Left lung (tissue), 10 donors: Measurements from ENCODE around the gene XKR7. TPM values are rescaled to one million over a fixed set of nuclear protein-coding genes. Genes with fewer than 3 reads are reported as not detected.

Experiments used
- ATAC-seq: fragments of 200-7000 bp; cut with Tn5 transposase; one replicate; pipeline ENCODE4 v1.9.1; 2020; ENCODE audit warnings: moderate library complexity
- DNase-seq, 4 donors: peaks; one replicate each; pipeline ENCODE4 v3.0.0-alpha.2; 2013 to 2020
- H3K27ac ChIP-seq, 2 donors: fragments of 200-600 bp; sonication (generic) in 1 of 2; one replicate each; pipeline versions ENCODE4 v1.5.0 to v1.8.0; 2020 to 2021
- H3K27me3 ChIP-seq, 2 donors: fragments of 200-600 bp; sonication (generic) in 1 of 2; one replicate each; pipeline versions ENCODE4 v1.5.0 to v1.8.0; 2020 to 2021
- H3K36me3 ChIP-seq, 2 donors: fragments of 200-600 bp; sonication (generic) in 1 of 2; one replicate each; pipeline versions ENCODE4 v1.5.0 to v1.8.0; 2020 to 2021
- H3K4me1 ChIP-seq, 2 donors: fragments of 200-600 bp; one replicate each; pipeline ENCODE4 v1.8.0; 2021
- H3K4me3 ChIP-seq, 2 donors: fragments of 200-600 bp; sonication (generic) in 1 of 2; one replicate each; pipeline versions ENCODE4 v1.5.0 to v1.8.0; 2020 to 2021; ENCODE audit warnings: mild to moderate bottlenecking in 1 of 2
- H3K9me3 ChIP-seq, 2 donors: fragments of 200-600 bp; sonication (generic) in 1 of 2; one replicate each; pipeline versions ENCODE4 v1.5.0 to v1.8.0; 2020 to 2021
- CTCF ChIP-seq, 2 donors: fragments of 200-600 bp; sonication (generic) in 1 of 2; IDR thresholded peaks; one replicate each; pipeline versions ENCODE4 v1.5.0 to v1.8.0; 2021; ENCODE audit warnings: antibody characterized with exemption in 2 of 2
- intact Hi-C, 2 donors: fragments of 100-400 bp; cut with DNase I; formaldehyde crosslinking; loops; one replicate each; pipeline versions ENCODE4 v1.11.2 to v1.14.2; 2022
- polyA plus RNA-seq, 6 donors: library from polyadenylated mRNA; unstranded; fragments of 120-200 nt; gene quantifications; one replicate each; pipeline ENCODE4 v1.2.1, GENCODE V29; 2013; ENCODE audit not compliant: insufficient read length in 6 of 6
- total RNA-seq, 2 donors: library from RNA; stranded (reverse); fragmentation: NEBNext Ultra II Directional; extraction: Animal tissue kit (Norgen Biotek cat#: 25700); gene quantifications; one replicate each; pipeline ENCODE4 v1.2.1, GENCODE V29; 2021
- donor health status: DM: no; HTN: yes; CAD: no.
- donor health status: DM: no; HTN: no; CAD: no.

XKR7 gene
- total and polyA plus RNA-seq, 8 donors = 0.05 to 0.19 (median 0.07) TPM; not detected in 1

DNA sequence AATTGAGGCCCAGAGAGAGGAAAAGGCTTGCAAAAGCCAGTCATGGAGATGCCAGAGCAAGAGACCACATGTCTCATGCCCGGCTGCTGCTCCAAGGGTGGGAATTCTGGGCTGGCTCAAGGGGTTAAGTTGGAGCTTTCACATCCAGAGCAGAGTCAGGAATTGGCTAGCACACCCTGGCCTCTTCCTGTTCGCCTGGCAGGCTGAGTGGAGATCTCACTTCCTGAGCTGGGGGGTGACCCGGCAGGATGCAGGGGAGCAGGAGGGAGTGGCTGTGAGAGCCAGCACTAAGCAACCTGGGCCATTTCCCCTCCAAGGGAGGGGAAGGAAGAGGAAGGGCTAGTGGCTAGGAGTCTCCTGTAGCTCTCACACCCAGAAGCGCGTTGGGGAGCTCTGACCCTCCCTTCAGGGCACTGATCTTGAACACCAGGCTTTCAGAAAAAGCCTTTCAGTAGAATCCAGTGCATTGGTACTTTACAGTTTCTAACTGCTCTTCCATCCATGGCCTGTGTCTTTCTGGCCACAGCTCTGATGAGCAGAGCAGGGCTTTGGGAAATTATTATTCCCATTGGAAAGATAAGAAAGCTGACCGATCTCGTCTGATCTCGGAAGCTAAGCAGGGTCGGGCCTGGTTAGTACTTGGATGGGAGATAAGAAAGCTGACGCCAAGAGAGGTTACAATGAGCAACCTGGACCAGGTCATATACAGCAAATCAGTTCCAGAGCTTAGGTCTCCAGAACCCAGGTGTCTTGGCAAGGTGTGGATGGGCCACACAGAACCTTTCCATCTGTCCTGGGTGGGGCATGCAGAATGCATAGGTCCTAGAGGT is 40.1 kb downstream of the XKR7 start:
- no peak overlapping the region for H3K4me3 ChIP-seq
- peak; percentile 66 for ATAC-seq
- H3K36me3 ChIP-seq = no peaks in the 10 kb centered on the region
- intact Hi-C loops = no loop called here
- H3K4me1 ChIP-seq = peaks cover 0 to 12% of the 10 kb centered on the region in 2 donors
- peaks cover 0 to 25% of the 10 kb centered on the region in 2 donors for H3K27me3 ChIP-seq
- peak overlapping the region in 1 of 2 donors; percentile 75 for H3K27ac ChIP-seq
- H3K9me3 ChIP-seq = no peaks in the 10 kb centered on the region
- no peak for TF ChIP-seq CTCF (IDR thresholded peaks at IDR 0.05)
- peak in 1 of 4 donors; percentile 53 for DNase-seq

DNA sequence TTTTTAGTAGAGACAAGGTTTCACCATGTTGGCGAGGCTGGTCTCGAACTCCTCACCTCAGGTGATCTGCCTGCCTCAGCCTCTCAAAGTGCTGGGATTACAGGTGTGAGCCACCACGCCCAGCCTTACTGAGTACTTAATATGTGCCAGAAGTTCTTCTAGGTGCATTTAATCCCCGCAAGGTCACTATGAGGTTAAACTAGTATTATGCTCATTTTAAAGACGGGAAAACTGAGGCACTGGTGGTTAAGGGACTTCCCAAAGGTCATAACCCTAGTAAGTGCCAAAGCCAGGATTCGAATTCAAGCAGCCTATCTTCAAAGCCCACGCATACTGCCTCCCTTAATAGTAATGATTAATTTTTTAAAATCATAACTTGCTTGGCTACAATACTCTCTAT is 41.6 kb downstream of the XKR7 start:
- peaks cover 0 to 12% of the 10 kb centered on the region in 2 donors for H3K4me1 ChIP-seq
- ATAC-seq = no peak
- no peaks in the 10 kb centered on the region for H3K9me3 ChIP-seq
- intact Hi-C loops = no loop called here
- H3K27ac ChIP-seq = peak overlapping the region; percentile 17 to 75
- peaks cover 0 to 31% of the 10 kb centered on the region in 2 donors for H3K27me3 ChIP-seq
- no peak overlapping the region for H3K4me3 ChIP-seq
- DNase-seq = no peak
- no peak for TF ChIP-seq CTCF (IDR thresholded peaks at IDR 0.05)
- H3K36me3 ChIP-seq = no peaks in the 10 kb centered on the region

- peak within 1 kb of the TSS; percentile 17 to 75 for H3K27ac ChIP-seq
- TF ChIP-seq CTCF (IDR thresholded peaks at IDR 0.05) = no peak
- H3K27me3 ChIP-seq = peaks cover 0 to 37% of the 10 kb centered on the region in 2 donors
- H3K9me3 ChIP-seq = no peaks in the 10 kb centered on the region
- peaks cover 0 to 12% of the 10 kb centered on the region in 2 donors for H3K4me1 ChIP-seq
- H3K4me3 ChIP-seq = peak within 1 kb of the TSS in 1 of 2 donors; percentile 41
- intact Hi-C loops = no loop called here
- ATAC-seq (no peak), DNase-seq (no peak)
- no peaks in the 10 kb centered on the region for H3K36me3 ChIP-seq
Observed at GRCh38 chr20:32010101-32010500, 42.1 kb downstream of the XKR7 start, which contains the start of gene CCM2L. Gene CCM2L, plus strand, starts transcription at chr20:32010438. Its CDS starts 17 bp downstream, at chr20:32010455.

- intact Hi-C loops = no loop called here
- Histone ChIP-seq H3K27ac (peak overlapping the region in 1 of 2 donors; percentile 75), H3K4me1 (peaks cover 0 to 12% of the 10 kb centered on the region in 2 donors), H3K4me3 (peak overlapping the region in 1 of 2 donors; percentile 41), H3K36me3 (no peaks in the 10 kb centered on the region), H3K9me3 (no peaks in the 10 kb centered on the region), H3K27me3 (peaks cover 0 to 42% of the 10 kb centered on the region in 2 donors)
- ATAC-seq (no peak), DNase-seq (no peak)
- no peak for TF ChIP-seq CTCF (IDR thresholded peaks at IDR 0.05)
Observed at GRCh38 chr20:32010666-32011065, 42.7 kb downstream of the XKR7 start.

GRCh38 chr20:32012159-32012688 is 44.3 kb downstream of the XKR7 start:
- Histone ChIP-seq H3K4me3 (peak overlapping the region in 1 of 2 donors; percentile 41), H3K36me3 (no peaks in the 10 kb centered on the region), H3K4me1 (peaks cover 0 to 7% of the 10 kb centered on the region in 2 donors), H3K27me3 (peaks cover under 1 to 58% of the 10 kb centered on the region in 2 donors), H3K27ac (no peak overlapping the region), H3K9me3 (no peaks in the 10 kb centered on the region)
- intact Hi-C loops = no loop called here
- DNase-seq (no peak), ATAC-seq (no peak)
- no peak for TF ChIP-seq CTCF (IDR thresholded peaks at IDR 0.05)
